Right ventricle myocardium inferior (tissue), 1 donor: ENCODE measurements around the gene NEGR1. TPM values are rescaled to one million over a fixed set of nuclear protein-coding genes. Genes with fewer than 3 reads are reported as not detected.
"Not testable (repeated sequence)": the region's sequence is repeated elsewhere in the genome, so short reads cannot be mapped to it uniquely, and the experiment has no call there.

Experiments used
- ATAC-seq: fragments of 200-7000 bp; cut with Tn5 transposase; one replicate; pipeline ENCODE4 v1.9.1; 2020; ENCODE audit warnings: mild to moderate bottlenecking, moderate library complexity
- DNase-seq: peaks from one replicate; pipeline ENCODE4 v3.0.0; 2021; ENCODE audit errors: missing footprints
- intact Hi-C: fragments of 100-400 bp; cut with DNase I; formaldehyde crosslinking; loops from one replicate; pipeline ENCODE4 v1.11.0; 2022
- total RNA-seq: library from RNA; stranded (reverse); fragmentation: NEBNext Ultra II Directional; extraction: Animal tissue kit (Norgen Biotek cat#: 25700); gene quantifications from one replicate; pipeline ENCODE4 v1.2.1, GENCODE V29; 2021
- donor health status: DM: no; HTN: yes; CAD: no; lungs with severe emphysema.

The NEGR1 gene
- total RNA-seq, 1 donor from 2014 or later = 15.2 TPM

DNA sequence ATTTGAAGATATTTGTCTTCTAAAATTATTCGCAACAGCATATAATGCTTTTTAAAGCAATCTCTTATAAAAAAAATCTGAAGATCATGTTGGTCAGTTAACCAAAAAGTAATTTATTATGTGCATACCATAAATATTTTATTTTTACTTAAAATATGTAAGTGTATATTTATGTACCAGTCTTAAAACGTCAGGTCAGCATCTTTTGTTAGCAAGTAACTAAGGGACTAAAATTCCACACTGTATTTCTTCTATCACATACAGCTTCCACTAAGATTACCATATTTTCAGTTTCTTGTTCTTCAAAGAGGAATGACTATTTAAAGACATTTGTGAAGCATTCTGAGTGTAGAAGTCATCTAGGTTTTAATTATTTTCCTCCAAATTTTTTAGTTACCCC lies 19.6 kb downstream of the NEGR1 start:
- intact Hi-C loops = no loop called here
- no peak for DNase-seq
- ATAC-seq = no peak

GRCh38 chr1:72253132-72253531 lies 29.2 kb downstream of the NEGR1 start:
- no peak for DNase-seq
- intact Hi-C loops = no loop called here
- no peak for ATAC-seq

GRCh38 chr1:72241397-72241796 lies 40.9 kb downstream of the NEGR1 start:
- intact Hi-C loops = no loop called here
- no peak for ATAC-seq
- no peak for DNase-seq

DNA sequence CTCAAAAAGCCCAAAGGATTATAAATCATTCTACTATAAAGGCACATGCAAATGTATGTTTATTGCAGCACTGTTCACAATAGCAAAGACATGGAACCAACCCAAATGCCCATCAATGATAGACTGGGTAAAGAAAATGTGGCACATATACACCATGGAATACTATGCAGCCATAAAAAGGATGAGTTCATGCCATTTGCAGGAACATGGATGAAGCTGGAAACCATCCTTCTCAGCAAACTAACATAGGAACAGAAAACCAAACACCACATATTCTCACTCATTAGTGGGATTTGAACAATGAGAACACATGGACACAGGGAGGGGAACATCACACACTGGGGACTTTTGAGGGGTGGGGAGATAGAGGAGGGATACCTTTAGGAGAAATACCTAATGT lies 46.4 kb downstream of the NEGR1 start:
- DNase-seq, intact Hi-C loops, ATAC-seq: not testable (repeated sequence)

GRCh38 chr1:72235062-72235461 lies 47.3 kb downstream of the NEGR1 start:
- intact Hi-C loops = no loop called here
- no peak for DNase-seq
- ATAC-seq = no peak

DNA sequence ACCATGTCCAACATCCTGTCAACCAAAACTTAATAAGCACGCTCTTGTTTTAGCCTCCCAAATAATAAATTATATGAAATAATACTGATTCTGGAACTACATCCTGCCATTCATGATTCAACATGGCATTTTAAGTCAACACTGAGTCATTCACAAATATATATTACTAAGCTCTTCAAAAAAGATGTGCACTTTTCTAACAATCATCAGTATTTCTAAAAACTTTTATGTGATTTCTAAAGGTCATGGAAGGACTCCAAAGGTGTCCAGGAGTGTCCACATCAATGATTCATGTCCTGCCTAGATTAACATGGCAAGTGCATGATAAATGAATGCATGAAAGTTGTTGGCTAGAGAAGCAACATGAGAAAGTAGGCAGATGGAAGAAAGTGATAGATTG lies 51.6 kb downstream of the NEGR1 start:
- intact Hi-C loops = no loop called here
- no peak for DNase-seq
- no peak for ATAC-seq

DNA sequence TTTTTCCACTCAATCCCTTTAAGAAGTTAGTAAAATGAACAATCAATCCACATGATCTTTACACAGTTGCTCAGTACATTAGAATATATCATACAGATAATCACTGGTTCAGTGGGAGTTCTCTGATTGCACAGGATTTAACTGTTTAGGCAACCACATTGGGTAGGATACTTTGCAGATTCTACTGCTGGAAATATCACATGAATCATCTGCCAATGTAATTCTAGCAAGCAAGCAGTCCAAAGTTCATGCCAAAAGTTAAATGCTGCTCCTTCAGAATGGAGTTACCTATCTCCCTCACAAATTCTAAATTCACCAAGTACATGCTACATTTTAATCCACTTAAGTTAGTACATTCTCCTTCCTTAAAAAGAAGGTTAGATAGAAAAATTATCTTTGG lies 52.4 kb downstream of the NEGR1 start:
- intact Hi-C loops = no loop called here
- ATAC-seq (no peak), DNase-seq (no peak)

DNA sequence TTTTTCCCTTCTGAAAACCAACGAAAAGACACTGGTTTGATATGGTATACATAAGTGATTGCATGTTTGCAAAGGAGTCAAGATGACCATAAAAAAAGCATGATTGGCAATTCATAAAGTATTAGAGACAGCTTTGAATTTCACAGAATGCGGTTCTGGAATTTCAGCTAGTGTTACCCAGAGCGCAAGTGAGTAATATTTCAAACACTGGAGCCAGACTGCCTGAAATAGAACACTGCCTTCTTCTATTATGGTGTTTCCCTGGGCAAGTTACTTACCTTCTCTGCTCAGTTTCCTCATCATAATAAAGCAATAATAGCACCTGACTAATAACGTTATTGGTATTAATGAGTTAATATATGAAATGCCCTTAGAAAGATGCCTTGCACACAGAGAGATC lies 54.7 kb downstream of the NEGR1 start:
- DNase-seq (no peak), ATAC-seq (no peak)
- intact Hi-C loops = no loop called here

DNA sequence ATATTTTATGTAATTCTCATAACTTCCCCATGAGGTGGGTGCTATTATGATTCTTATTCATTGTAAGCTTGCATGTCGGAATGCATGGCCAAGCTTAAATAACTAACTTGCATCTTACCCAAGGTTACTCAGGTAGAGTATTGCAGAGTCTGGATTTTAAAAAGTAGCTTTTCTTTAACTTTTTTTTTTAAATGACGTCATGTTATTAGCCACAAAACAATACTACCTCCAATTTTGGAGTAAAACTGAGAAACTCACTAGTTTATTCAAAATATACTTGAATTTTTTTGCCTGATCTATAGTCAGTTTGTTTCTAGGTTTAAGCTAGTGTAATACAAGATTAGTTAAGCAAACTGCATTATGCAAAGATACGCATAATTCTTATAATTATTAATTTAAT lies 57.8 kb downstream of the NEGR1 start:
- intact Hi-C loops = no loop called here
- no peak for DNase-seq
- no peak for ATAC-seq

DNA sequence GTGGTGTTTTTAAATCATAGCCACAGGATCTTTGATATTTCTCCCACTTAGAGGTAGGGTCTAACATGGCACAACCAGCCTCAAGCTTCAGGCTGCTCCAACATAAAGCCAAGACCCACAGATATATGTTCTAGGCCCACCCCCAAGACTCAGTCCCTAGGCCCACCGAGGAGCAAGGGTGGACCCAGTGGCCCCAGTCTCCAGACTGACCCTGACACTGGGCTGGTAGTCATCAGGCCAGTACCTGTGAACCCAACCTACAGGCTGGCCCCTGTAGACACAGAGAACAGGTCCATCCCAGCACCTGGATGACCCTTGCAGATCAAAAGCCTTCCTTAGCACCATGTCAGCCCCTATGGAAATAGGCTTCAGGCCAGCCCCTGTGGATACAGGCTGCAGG lies 60.5 kb downstream of the NEGR1 start:
- intact Hi-C loops = no loop called here
- ATAC-seq = no peak
- no peak for DNase-seq

DNA sequence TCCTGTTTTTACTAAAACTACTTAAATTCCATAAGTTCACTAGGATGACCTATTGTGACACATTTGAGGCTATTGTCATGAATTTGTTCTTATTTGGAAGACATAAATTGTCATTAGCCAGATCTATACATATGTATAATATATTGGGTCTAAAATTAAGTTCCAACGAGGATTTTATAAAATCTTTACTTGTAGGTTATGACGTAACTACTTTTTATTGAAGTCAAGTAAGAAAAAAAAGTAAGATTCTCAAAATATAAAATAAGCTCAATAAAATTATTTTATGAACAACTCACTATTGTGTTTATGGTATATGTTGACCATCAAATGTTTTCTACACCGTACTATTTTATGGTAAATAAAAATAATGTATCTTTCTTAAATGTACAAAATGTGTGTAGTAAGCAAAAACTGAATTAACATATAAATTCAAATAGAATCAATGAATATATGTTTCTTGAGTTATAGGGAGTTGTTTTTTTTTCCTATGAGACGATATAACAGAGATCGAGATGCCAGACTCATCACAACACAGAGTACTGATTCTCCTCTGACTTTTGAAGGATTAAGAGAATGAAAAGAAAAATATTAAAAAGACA lies 64.1 kb downstream of the NEGR1 start:
- no peak for ATAC-seq
- intact Hi-C loops = no loop called here
- DNase-seq = no peak

GRCh38 chr1:72207059-72207458 lies 75.3 kb downstream of the NEGR1 start:
- intact Hi-C loops = no loop called here

GRCh38 chr1:72202761-72203160 lies 79.6 kb downstream of the NEGR1 start:
- intact Hi-C loops = no loop called here
- ATAC-seq (no peak), DNase-seq (no peak)

More at GRCh38 chr1:72207059-72207458, 75.3 kb downstream of the NEGR1 start:
- no peak for ATAC-seq
- no peak for DNase-seq

- intact Hi-C loops = no loop called here
- DNase-seq (no peak), ATAC-seq (no peak)
Observed at GRCh38 chr1:72197786-72198185, 84.6 kb downstream of the NEGR1 start.

DNA sequence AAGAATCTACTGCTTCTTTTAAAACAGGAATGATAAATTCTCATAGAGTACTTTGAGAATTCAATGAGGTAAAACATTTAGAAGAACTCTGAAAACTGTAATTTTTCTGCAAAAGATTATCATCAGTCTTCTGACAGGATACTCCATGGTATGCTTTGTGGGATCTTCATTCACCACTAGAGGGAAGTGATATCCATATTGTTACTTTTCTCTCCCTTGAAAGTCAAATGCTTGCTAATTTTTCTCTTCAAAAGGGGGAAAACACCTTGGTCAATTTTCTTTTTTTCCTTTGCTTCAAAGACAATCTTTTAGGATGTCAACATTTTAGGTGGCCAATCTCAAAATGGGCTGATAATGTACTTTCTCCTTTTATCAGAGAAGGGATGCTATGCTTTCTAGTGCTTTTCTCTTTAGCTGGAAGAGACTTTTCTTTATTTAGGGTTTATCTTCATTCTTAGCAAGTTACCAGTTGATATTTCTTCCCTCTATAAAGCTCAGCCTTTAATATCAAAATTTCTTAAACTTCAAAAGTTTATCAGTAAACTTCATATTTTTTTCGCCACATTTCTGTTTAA lies 95.5 kb downstream of the NEGR1 start:
- no peak for ATAC-seq
- DNase-seq = no peak
- intact Hi-C loops = no loop called here

- DNase-seq (no peak), ATAC-seq (no peak)
- intact Hi-C loops = no loop called here
Observed at GRCh38 chr1:72184099-72184701, 98.1 kb downstream of the NEGR1 start.

GRCh38 chr1:72182859-72183258 lies 99.5 kb downstream of the NEGR1 start:
- DNase-seq (no peak), ATAC-seq (no peak)
- intact Hi-C loops = no loop called here

DNA sequence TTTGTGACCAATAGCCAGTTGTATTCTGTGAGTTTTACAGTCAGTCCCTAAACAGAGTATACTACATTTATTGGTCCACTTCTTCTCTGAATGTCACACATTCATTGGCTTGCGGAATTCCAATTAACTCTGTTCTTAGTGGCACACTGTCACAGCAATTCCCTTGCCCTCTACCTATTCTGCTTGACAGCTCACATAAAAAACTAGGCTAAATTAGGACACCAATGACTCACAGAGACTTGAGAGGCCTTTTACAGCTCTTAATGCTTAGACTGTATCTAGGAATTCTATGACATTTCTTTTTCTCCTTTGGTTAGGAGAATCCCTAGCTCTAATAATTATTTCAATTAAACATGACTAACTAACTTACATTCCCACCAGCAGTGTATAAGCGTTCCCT lies 104.1 kb downstream of the NEGR1 start:
- no peak for DNase-seq
- ATAC-seq = no peak
- intact Hi-C loops = no loop called here

GRCh38 chr1:72177711-72178110 lies 104.6 kb downstream of the NEGR1 start:
- intact Hi-C loops = no loop called here
- no peak for DNase-seq
- ATAC-seq = no peak

DNA sequence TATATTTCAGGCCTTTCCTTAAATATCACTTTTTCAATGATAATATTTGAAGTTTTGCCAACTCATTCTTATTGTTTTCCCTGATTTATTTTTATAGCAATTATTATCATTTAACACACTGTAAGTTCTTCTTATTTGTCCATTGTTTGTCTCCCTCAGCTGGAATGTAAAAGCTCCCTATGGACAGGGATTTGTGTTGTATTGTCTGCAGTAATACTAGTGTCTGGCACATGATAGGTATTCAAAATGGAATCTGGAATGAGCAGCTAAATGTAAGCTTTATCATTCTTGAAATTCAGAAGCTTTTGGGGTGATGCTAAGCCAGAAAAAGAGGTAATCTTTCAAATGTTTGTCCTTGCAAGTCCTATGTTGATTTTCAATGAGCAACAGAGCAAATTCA lies 112.1 kb downstream of the NEGR1 start:
- DNase-seq = no peak
- intact Hi-C loops = no loop called here
- ATAC-seq = no peak

GRCh38 chr1:72166426-72166825 lies 115.9 kb downstream of the NEGR1 start:
- no peak for DNase-seq
- intact Hi-C loops = no loop called here
- ATAC-seq = no peak
